Endothelial cell of umbilical vein (primary cell): ENCODE data around the gene SLC24A3. TPM values are rescaled to one million over a fixed set of nuclear protein-coding genes. Genes with fewer than 3 reads are reported as not detected.

Experiments
- BruUV-seq: library from RNA; stranded (reverse); fragments of 400-500 nt; replicated peaks from 2 replicates; lab custom pipeline; 2021; lab: Mats Ljungman, UMichigan
- CTCF ChIA-PET: fragments of 300-600, 350-600 bp; sonication (Branson Sonifier 250); formaldehyde crosslinking; loops from one replicate; lab custom pipeline; 2021; ENCODE audit warnings: antibody characterized with exemption, inconsistent platforms; lab: Charles Lee
- POLR2A ChIA-PET: fragments of 300-600, 350-600 bp; sonication (Branson Sonifier 250); formaldehyde crosslinking; loops from one replicate; lab custom pipeline; 2021; ENCODE audit warnings: antibody characterized with exemption, inconsistent platforms; lab: Charles Lee
- DNase-seq: peaks from one replicate; pipeline ENCODE4 v3.0.0-alpha.2; 2011; ENCODE audit warnings: low read depth, low spot score
- FAIRE-seq: peaks from 2 replicates; lab custom pipeline; 2011; peaks lifted over from hg19 to GRCh38; lab: Jason Lieb, UNC
- H2AFZ ChIP-seq: 2 replicates; pipeline ENCODE4 v1.6.0; 2012; ENCODE audit warnings: low read depth, low read length, control low read depth, inconsistent platforms
- H3K27ac ChIP-seq: 2 replicates; pipeline ENCODE4 v1.5.1; 2011; ENCODE audit warnings: low read depth, mild to moderate bottlenecking, control low read depth, low read length, moderate library complexity; ENCODE audit not compliant: insufficient read depth
- H3K27me3 ChIP-seq, 2 experiments: 2 replicates each; pipeline versions ENCODE4 v1.6.0 to v1.6.1; 2011; ENCODE audit warnings: low read length in 2 of 2, mixed read lengths in 1 of 2; ENCODE audit not compliant: control insufficient read depth in 2 of 2, insufficient read depth in 2 of 2
- H3K36me3 ChIP-seq, 2 experiments: 2 replicates in 1 of 2; 3 replicates in 1 of 2; pipeline ENCODE4 v1.5.1; 2011; ENCODE audit warnings: low read length in 2 of 2, mild to moderate bottlenecking in 1 of 2, moderate library complexity in 1 of 2; ENCODE audit not compliant: control insufficient read depth in 2 of 2, insufficient read depth in 2 of 2; ENCODE audit errors: extremely low read depth in 1 of 2
- H3K4me1 ChIP-seq: 3 replicates; pipeline ENCODE4 v1.5.1; 2011; ENCODE audit warnings: mild to moderate bottlenecking, low read length; ENCODE audit not compliant: control insufficient read depth, insufficient read depth; ENCODE audit errors: extremely low read depth
- H3K4me2 ChIP-seq: 2 replicates; pipeline ENCODE4 v1.6.1; 2011; ENCODE audit warnings: low read length, control low read depth, mixed read lengths; ENCODE audit not compliant: insufficient read depth
- H3K4me3 ChIP-seq, 3 experiments: fragments of 200-600 bp in 1 of 3; sonication (generic), shearing (Covaris generic) in 1 of 3; replicated peaks in 1 of 3; 2 replicates each; pipeline ENCODE4 v1.5.1; 2011 to 2016; ENCODE audit warnings: control low read depth in 3 of 3, low read length in 3 of 3, mild to moderate bottlenecking in 2 of 3, inconsistent platforms in 1 of 3, low read depth in 1 of 3, moderate library complexity in 1 of 3; ENCODE audit not compliant: insufficient read depth in 1 of 3
- H3K79me2 ChIP-seq: 2 replicates; pipeline ENCODE4 v1.6.0; 2012; ENCODE audit warnings: low read length, inconsistent platforms; ENCODE audit not compliant: control insufficient read depth, insufficient read depth
- H3K9ac ChIP-seq: replicated peaks from 2 replicates; pipeline ENCODE3; 2011; ENCODE audit warnings: low read length, control low read depth; ENCODE audit not compliant: insufficient read depth; ENCODE audit errors: extremely low read depth
- H3K9me1 ChIP-seq: replicated peaks from 3 replicates; pipeline ENCODE4 v1.6.0; 2011; ENCODE audit warnings: mild to moderate bottlenecking, low read length; ENCODE audit not compliant: control insufficient read depth, insufficient read depth; ENCODE audit errors: extremely low read depth
- H3K9me3 ChIP-seq: replicated peaks from 2 replicates; pipeline ENCODE4 v1.5.1; 2012; ENCODE audit warnings: low read length, inconsistent platforms; ENCODE audit not compliant: control insufficient read depth, insufficient read depth
- H4K20me1 ChIP-seq: replicated peaks from 2 replicates; pipeline ENCODE3; 2011; ENCODE audit warnings: mild to moderate bottlenecking, low read length; ENCODE audit not compliant: control insufficient read depth, insufficient read depth; ENCODE audit errors: extremely low read depth
- CTCF ChIP-seq, 2 donors: IDR thresholded peaks; 1 replicate in 1 of 2; 2 replicates in 1 of 2; pipeline ENCODE4 v1.5.1; 2011; ENCODE audit warnings: low read length in 2 of 2, mild to moderate bottlenecking in 2 of 2, moderate library complexity in 2 of 2, control low read depth in 1 of 2, inconsistent platforms in 1 of 2, low read depth in 1 of 2; ENCODE audit not compliant: insufficient read depth in 1 of 2; ENCODE audit errors: extremely low read depth in 1 of 2
- EZH2 ChIP-seq: IDR thresholded peaks from 2 replicates; pipeline ENCODE4 v1.6.1; 2012; ENCODE audit warnings: borderline replicate concordance, low read depth, mild to moderate bottlenecking, moderate library complexity, low read length, inconsistent platforms; ENCODE audit not compliant: severe bottlenecking
- FOS ChIP-seq: IDR thresholded peaks from 2 replicates; pipeline ENCODE4 v1.6.1; 2011; ENCODE audit warnings: mild to moderate bottlenecking, low read length, moderate library complexity, borderline replicate concordance; ENCODE audit not compliant: insufficient read depth
- GATA2 ChIP-seq: IDR thresholded peaks from 2 replicates; pipeline ENCODE4 v1.7.0; 2011; ENCODE audit warnings: low read depth, mild to moderate bottlenecking, moderate library complexity, mixed read lengths, low read length; ENCODE audit not compliant: insufficient read length, insufficient read depth
- JUN ChIP-seq: IDR thresholded peaks from 2 replicates; pipeline ENCODE4 v1.6.1; 2011; ENCODE audit warnings: borderline replicate concordance, low read depth; ENCODE audit not compliant: insufficient read length, insufficient read depth
- MYC ChIP-seq: IDR thresholded peaks from one replicate; pipeline ENCODE4 v1.6.1; 2011; ENCODE audit warnings: mild to moderate bottlenecking, low read depth, low read length
- POLR2A ChIP-seq: IDR thresholded peaks from 2 replicates; pipeline ENCODE4 v1.6.1; 2012; ENCODE audit warnings: low read depth, mild to moderate bottlenecking, control low read depth, low read length
- POLR2AphosphoS5 ChIP-seq: IDR thresholded peaks from 2 replicates; pipeline ENCODE4 v1.6.1; 2012; ENCODE audit warnings: low read depth, mild to moderate bottlenecking, control low read depth, low read length, moderate library complexity; ENCODE audit not compliant: insufficient read depth
- dilution Hi-C: fragments of 300-500 bp; cut with MboI; formaldehyde crosslinking; loops from one replicate; pipeline ENCODE4 v1.15.0; 2019; ENCODE audit warnings: low sequenced_read_pairs; ENCODE audit not compliant: extremely low pct_ligation_motif_present
- intact Hi-C: fragments of 100-400 bp; cut with micrococcal nuclease; formaldehyde crosslinking; loops from one replicate; pipeline ENCODE4 v1.10.0; 2022
- polyA plus RNA-seq, 4 experiments: library from polyadenylated mRNA; depleted of rRNA in 3 of 4; stranded (reverse) in 3 of 4; unstranded in 1 of 4; fragments of >200 nt; gene quantifications; 2 replicates each; pipeline versions ENCODE4 v1.2.1 to v1.2.3, GENCODE V29; 2011 to 2012; ENCODE audit warnings: missing spikeins in 1 of 4
- total RNA-seq: library from RNA; stranded (reverse); gene quantifications from 2 replicates; pipeline ENCODE4 v1.2.3, GENCODE V29; 2021
- TF ChIP-seq, protein P1 (sequence below): IDR thresholded peaks from 2 replicates; pipeline ENCODE4 v1.6.1; 2011; ENCODE audit not compliant: insufficient read depth, insufficient read length

SLC24A3 gene
- total and polyA plus RNA-seq, 2 donors (not counting 3 experiments of a cell fraction or from before 2014, with no cell fraction given): not detected

DNA sequence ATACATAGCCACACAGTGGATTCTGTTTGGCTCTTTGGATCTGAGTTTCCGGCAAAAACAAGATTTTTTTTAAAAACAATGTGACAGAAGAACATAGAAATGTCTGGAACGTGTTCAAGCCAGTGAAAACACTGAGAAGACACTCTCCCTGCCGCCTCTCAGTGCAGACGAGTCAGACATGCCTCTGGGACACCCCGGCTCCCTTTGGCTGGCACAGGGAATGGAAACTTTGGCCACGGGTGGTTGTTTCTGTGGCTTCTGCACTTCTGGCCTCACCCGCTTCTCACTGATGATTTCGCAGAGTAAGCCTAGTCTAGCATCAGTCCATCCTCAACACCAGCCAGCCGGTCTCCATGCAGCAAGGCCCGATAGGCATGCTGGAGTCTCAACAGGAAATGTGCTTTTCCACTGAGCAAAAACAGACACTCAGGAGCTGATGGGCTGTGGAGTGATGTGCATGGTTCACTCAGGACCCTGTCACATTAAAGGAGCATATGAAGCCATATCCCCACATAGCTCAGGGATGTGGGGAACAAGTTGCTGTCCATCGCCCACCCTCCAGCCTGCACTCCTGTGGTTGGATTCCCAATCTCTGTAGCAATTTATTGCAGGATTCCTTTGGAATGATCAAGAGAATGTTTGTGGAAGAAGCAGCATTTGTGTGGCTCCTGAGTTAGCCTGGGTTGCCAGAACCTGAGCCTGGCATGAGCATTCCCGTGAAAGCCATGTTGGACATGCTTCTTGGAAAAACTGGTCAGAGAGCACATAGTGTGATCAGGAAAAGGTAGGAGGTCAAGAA lies 283.7 kb downstream of the SLC24A3 start:
- intact Hi-C loops (no loop called here), dilution Hi-C loops (no loop called here)
- no peak for FAIRE-seq
- TF ChIP-seq, protein P1, sequence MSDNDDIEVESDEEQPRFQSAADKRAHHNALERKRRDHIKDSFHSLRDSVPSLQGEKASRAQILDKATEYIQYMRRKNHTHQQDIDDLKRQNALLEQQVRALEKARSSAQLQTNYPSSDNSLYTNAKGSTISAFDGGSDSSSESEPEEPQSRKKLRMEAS: no peak
- Histone ChIP-seq H4K20me1 (no peaks in the 10 kb centered on the region), H3K36me3 (no peaks in the 10 kb centered on the region), H3K27me3 (no peaks in the 10 kb centered on the region), H3K4me3 (no peak overlapping the region), H3K9ac (no peak overlapping the region), H3K79me2 (no peaks in the 10 kb centered on the region), H3K27ac (no peak overlapping the region), H3K9me3 (no peaks in the 10 kb centered on the region), H3K9me1 (no peaks in the 10 kb centered on the region), H2AFZ (no peak overlapping the region), H3K4me1 (no peaks in the 10 kb centered on the region), H3K4me2 (no peak overlapping the region)
- ChIA-PET POLR2A (no interaction called here), CTCF (no interaction called here)
- BruUV-seq: no TSS peak
- DNase-seq: no peak

DNA sequence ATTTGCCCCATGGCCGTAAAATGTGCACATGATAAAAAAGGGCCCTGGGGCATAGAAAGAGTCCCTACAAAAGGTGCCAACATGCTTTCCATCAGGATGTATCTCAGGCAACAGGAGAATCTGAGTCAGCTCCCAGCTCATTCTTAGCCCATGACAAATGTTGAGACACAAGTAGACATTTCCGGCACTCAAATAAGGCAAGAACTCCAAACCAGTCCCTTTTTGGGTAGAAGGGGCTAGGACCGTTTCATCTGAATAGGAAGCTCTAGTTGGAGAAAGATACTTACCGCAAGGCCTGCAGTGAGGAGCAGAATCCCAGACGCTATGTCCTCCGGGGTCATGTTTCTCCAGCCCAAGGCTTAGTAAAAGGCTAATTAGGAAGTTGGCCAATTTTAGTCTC lies 284.6 kb downstream of the SLC24A3 start:
- no peak overlapping the region for H2AFZ ChIP-seq
- H3K9me3 ChIP-seq: no peaks in the 10 kb centered on the region
- H3K9me1 ChIP-seq: no peaks in the 10 kb centered on the region
- H3K27ac ChIP-seq: no peak overlapping the region
- no peak for FAIRE-seq
- no TSS peak for BruUV-seq
- H3K9ac ChIP-seq: no peak overlapping the region
- TF ChIP-seq POLR2A: no peak
- TF ChIP-seq CTCF (IDR thresholded peaks at IDR 0.05; ENCODE audit: extremely low read depth in 1 of 2, insufficient read depth in 1 of 2, low read depth in 1 of 2, low read length in 2 of 2): no peak
- no peak for TF ChIP-seq FOS
- TF ChIP-seq GATA2: no peak
- TF ChIP-seq, protein P1: no peak
- no peak for TF ChIP-seq EZH2
- TF ChIP-seq JUN: no peak
- TF ChIP-seq POLR2AphosphoS5: no peak
- no peak for TF ChIP-seq MYC
- H3K27me3 ChIP-seq: no peaks in the 10 kb centered on the region
- H3K4me3 ChIP-seq: no peak overlapping the region
- POLR2A ChIA-PET: no interaction called here
- intact Hi-C loops: no loop called here
- H4K20me1 ChIP-seq: no peaks in the 10 kb centered on the region
- dilution Hi-C loops: no loop called here
- H3K4me2 ChIP-seq: no peak overlapping the region
- DNase-seq: no peak
- H3K79me2 ChIP-seq: no peaks in the 10 kb centered on the region
- H3K4me1 ChIP-seq: no peaks in the 10 kb centered on the region
- CTCF ChIA-PET: no interaction called here
- H3K36me3 ChIP-seq: no peaks in the 10 kb centered on the region
